Measurements from ENCODE around the gene FAM181B.
"Not testable (repeated sequence)": the region's sequence is repeated elsewhere in the genome, so short reads cannot be mapped to it uniquely, and the experiment has no call there.

FAM181B gene

GRCh38 chr11:82711648-82712047 lies 22.0 kb downstream of the FAM181B start:
- H3K27ac ChIP-seq: no peak overlapping the region
- TF ChIP-seq, protein P1, sequence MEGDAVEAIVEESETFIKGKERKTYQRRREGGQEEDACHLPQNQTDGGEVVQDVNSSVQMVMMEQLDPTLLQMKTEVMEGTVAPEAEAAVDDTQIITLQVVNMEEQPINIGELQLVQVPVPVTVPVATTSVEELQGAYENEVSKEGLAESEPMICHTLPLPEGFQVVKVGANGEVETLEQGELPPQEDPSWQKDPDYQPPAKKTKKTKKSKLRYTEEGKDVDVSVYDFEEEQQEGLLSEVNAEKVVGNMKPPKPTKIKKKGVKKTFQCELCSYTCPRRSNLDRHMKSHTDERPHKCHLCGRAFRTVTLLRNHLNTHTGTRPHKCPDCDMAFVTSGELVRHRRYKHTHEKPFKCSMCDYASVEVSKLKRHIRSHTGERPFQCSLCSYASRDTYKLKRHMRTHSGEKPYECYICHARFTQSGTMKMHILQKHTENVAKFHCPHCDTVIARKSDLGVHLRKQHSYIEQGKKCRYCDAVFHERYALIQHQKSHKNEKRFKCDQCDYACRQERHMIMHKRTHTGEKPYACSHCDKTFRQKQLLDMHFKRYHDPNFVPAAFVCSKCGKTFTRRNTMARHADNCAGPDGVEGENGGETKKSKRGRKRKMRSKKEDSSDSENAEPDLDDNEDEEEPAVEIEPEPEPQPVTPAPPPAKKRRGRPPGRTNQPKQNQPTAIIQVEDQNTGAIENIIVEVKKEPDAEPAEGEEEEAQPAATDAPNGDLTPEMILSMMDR (IDR thresholded peaks at IDR 0.05): no peak

GRCh38 chr11:82703796-82704195 lies 29.9 kb downstream of the FAM181B start:
- TF ChIP-seq, protein P1 (IDR thresholded peaks at IDR 0.05): no peak
- H3K4me3 ChIP-seq: no peak overlapping the region
- H3K27ac ChIP-seq: no peak overlapping the region
- no peak for DNase-seq (ENCODE audit: low spot score)

More at GRCh38 chr11:82711648-82712047, 22.0 kb downstream of the FAM181B start:
- DNase-seq (ENCODE audit: low spot score): no peak
- no peak overlapping the region for H3K4me3 ChIP-seq

DNA sequence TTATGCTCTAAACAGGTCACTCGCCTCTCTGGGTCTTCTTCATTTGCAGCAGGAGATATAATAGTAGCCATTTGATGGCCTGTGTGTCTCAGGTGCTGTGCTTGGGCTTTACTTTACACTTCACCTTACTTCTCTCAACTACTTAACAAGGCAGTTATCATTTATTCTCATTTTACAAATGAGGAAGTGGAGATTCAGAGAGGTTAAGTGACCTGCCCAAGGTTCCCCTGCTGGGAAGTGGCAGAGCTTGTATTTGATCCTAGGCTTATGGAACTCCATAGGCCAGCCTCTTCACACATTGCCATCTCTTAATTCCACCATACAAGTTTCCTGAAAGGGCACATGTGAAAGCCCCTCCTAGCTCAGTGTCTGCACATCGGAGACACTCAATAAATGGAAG lies 30.4 kb downstream of the FAM181B start:
- DNase-seq (ENCODE audit: low spot score): no peak
- Histone ChIP-seq H3K4me3 (no peak overlapping the region), H3K27ac (no peak overlapping the region)
- TF ChIP-seq, protein P1 (IDR thresholded peaks at IDR 0.05): no peak

- Histone ChIP-seq H3K4me3 (no peak overlapping the region), H3K27ac (no peak overlapping the region)
- no peak for DNase-seq (ENCODE audit: low spot score)
- TF ChIP-seq, protein P1 (IDR thresholded peaks at IDR 0.05): no peak
Observed at GRCh38 chr11:82701847-82702520, 31.7 kb downstream of the FAM181B start.

- DNase-seq (ENCODE audit: low spot score): no peak
Observed at GRCh38 chr11:82698576-82699352, 34.9 kb downstream of the FAM181B start.

DNA sequence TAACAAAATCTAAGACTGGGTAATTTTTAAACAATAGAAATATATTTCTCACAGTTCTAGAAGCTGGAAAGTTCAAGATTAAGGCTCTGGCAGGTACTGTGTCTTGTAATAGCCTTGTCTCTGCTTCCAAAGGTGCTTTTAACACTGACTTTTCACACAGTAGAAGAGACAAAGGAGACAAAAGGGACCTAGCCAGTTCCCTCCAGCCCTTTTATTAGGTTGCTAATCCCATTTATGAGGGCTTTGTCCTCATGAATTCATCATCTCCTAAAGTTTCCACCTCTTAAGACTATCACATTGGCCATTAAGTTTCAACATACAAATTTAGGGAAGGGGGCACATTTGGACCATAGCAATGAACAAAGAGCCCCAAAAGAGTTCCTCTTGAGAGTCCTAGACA lies 40.7 kb downstream of the FAM181B start:
- TF ChIP-seq, protein P1 (IDR thresholded peaks at IDR 0.05): no peak
- no peak for DNase-seq (ENCODE audit: low spot score)
- no peak overlapping the region for H3K4me3 ChIP-seq

More at GRCh38 chr11:82698576-82699352, 34.9 kb downstream of the FAM181B start:
- no peak overlapping the region for H3K4me3 ChIP-seq
- H3K27ac ChIP-seq: no peak overlapping the region
- TF ChIP-seq, protein P1 (IDR thresholded peaks at IDR 0.05): no peak

GRCh38 chr11:82689347-82689746 lies 44.3 kb downstream of the FAM181B start:
- H3K4me3 ChIP-seq; DNase-seq (ENCODE audit: low spot score); H3K27ac ChIP-seq: not testable (repeated sequence)

More for the DNA sequence above, 40.7 kb downstream of the FAM181B start:
- H3K27ac ChIP-seq: no peak overlapping the region
